IMR-90 (cell line): ENCODE measurements around the gene SLAMF7. TPM values are rescaled to one million over a fixed set of nuclear protein-coding genes. Genes with fewer than 3 reads are reported as not detected.

ENCODE experiments used
- ATAC-seq: fragments of 200-7000 bp; cut with Tn5 transposase; 2 replicates; pipeline ENCODE4 v1.9.1; 2020; ENCODE audit warnings: low read depth, mild to moderate bottlenecking, moderate library complexity
- BruUV-seq: library from RNA; stranded (reverse); fragments of 400-500 nt; replicated peaks from 2 replicates; lab custom pipeline; 2021; lab: Mats Ljungman, UMichigan
- CTCF ChIA-PET: fragments of 300-600 bp; formaldehyde crosslinking; extraction: SDS; loops from one replicate; lab custom pipeline; 2021; ENCODE audit warnings: antibody characterized with exemption; lab: Yijun Ruan, JAX
- POLR2A ChIA-PET: fragments of 300-600 bp; sonication (Branson Sonifier 250); formaldehyde crosslinking; loops from one replicate; lab custom pipeline; 2022; ENCODE audit warnings: antibody characterized with exemption; ENCODE audit not compliant: unreplicated experiment; lab: Charles Lee
- DNase-seq: peaks from one replicate; pipeline ENCODE4 v3.0.0; 2013
- H2AFZ ChIP-seq: replicated peaks from 2 replicates; pipeline ENCODE3; 2013; ENCODE audit warnings: low read length, mild to moderate bottlenecking; ENCODE audit not compliant: poor library complexity
- H2AK5ac ChIP-seq: 2 replicates; pipeline ENCODE4 v1.6.1; 2013; ENCODE audit warnings: low read depth, low read length, inconsistent platforms
- H2AK9ac ChIP-seq: replicated peaks from 2 replicates; pipeline ENCODE3; 2013; ENCODE audit warnings: mild to moderate bottlenecking, low read depth, low read length, moderate library complexity; ENCODE audit not compliant: poor library complexity
- H2BK120ac ChIP-seq: 2 replicates; pipeline ENCODE4 v1.6.1; 2013; ENCODE audit warnings: low read depth, low read length, inconsistent platforms
- H2BK15ac ChIP-seq: 3 replicates; pipeline ENCODE4 v1.6.1; 2013; ENCODE audit warnings: low read depth, low read length, inconsistent platforms
- H2BK20ac ChIP-seq: 2 replicates; pipeline ENCODE4 v1.6.1; 2013; ENCODE audit warnings: low read depth, mild to moderate bottlenecking, inconsistent platforms, low read length, moderate library complexity
- H2BK5ac ChIP-seq: 2 replicates; pipeline ENCODE4 v1.6.1; 2013; ENCODE audit warnings: mild to moderate bottlenecking, low read depth, low read length, inconsistent platforms; ENCODE audit not compliant: poor library complexity, severe bottlenecking
- H3K14ac ChIP-seq: replicated peaks from 2 replicates; pipeline ENCODE4 v1.6.1; 2013; ENCODE audit warnings: low read depth, low read length, inconsistent platforms
- H3K18ac ChIP-seq: 2 replicates; pipeline ENCODE4 v1.6.1; 2013; ENCODE audit warnings: low read depth, low read length, control low read depth
- H3K23ac ChIP-seq: 2 replicates; pipeline ENCODE4 v1.6.1; 2013; ENCODE audit warnings: low read depth, low read length, inconsistent platforms
- H3K27ac ChIP-seq: 2 replicates; pipeline ENCODE4 v1.5.1; 2013; ENCODE audit warnings: mild to moderate bottlenecking, control low read depth, low read length; ENCODE audit not compliant: insufficient read depth
- H3K27me3 ChIP-seq: 2 replicates; pipeline ENCODE4 v1.6.1; 2013; ENCODE audit warnings: low read length; ENCODE audit not compliant: control insufficient read depth, insufficient read depth
- H3K36me3 ChIP-seq: 2 replicates; pipeline ENCODE4 v1.6.1; 2013; ENCODE audit warnings: low read length, mixed read lengths; ENCODE audit not compliant: control insufficient read depth, insufficient read depth
- H3K4ac ChIP-seq: 2 replicates; pipeline ENCODE4 v1.6.1; 2013; ENCODE audit warnings: low read depth, low read length, inconsistent platforms
- H3K4me1 ChIP-seq: 2 replicates; pipeline ENCODE4 v1.6.1; 2013; ENCODE audit warnings: low read length, mixed read lengths; ENCODE audit not compliant: control insufficient read depth, insufficient read depth
- H3K4me2 ChIP-seq: 2 replicates; pipeline ENCODE4 v1.6.1; 2013; ENCODE audit warnings: low read depth, mild to moderate bottlenecking, control low read depth, low read length, moderate library complexity
- H3K4me3 ChIP-seq: 2 replicates; pipeline ENCODE4 v1.5.1; 2013; ENCODE audit warnings: low read depth, mild to moderate bottlenecking, control low read depth, low read length, moderate library complexity; ENCODE audit not compliant: insufficient read depth
- H3K56ac ChIP-seq: 2 replicates; pipeline ENCODE4 v1.6.1; 2013; ENCODE audit warnings: low read length, inconsistent platforms; ENCODE audit not compliant: insufficient read depth; ENCODE audit errors: extremely low read depth
- H3K79me1 ChIP-seq, 2 experiments: 2 replicates each; pipeline ENCODE4 v1.6.1; 2013; ENCODE audit warnings: low read length in 2 of 2, inconsistent platforms in 1 of 2, low read depth in 1 of 2
- H3K9ac ChIP-seq: 2 replicates; pipeline ENCODE4 v1.6.1; 2013; ENCODE audit warnings: low read depth, low read length, control low read depth
- H3K9me1 ChIP-seq: 2 replicates; pipeline ENCODE4 v1.6.1; 2013; ENCODE audit warnings: low read length, inconsistent platforms; ENCODE audit not compliant: insufficient read depth
- H3K9me3 ChIP-seq: 2 replicates; pipeline ENCODE4 v1.6.1; 2013; ENCODE audit warnings: low read length; ENCODE audit not compliant: control insufficient read depth, insufficient read depth
- H4K20me1 ChIP-seq: 2 replicates; pipeline ENCODE4 v1.6.1; 2013; ENCODE audit warnings: low read length, inconsistent platforms; ENCODE audit not compliant: insufficient read depth
- H4K5ac ChIP-seq: 2 replicates; pipeline ENCODE4 v1.6.1; 2013; ENCODE audit warnings: mild to moderate bottlenecking, low read depth, low read length, control low read depth
- H4K8ac ChIP-seq, 2 experiments: 2 replicates each; pipeline ENCODE4 v1.6.1; 2013; ENCODE audit warnings: low read depth in 2 of 2, low read length in 2 of 2, control low read depth in 1 of 2, inconsistent platforms in 1 of 2
- H4K91ac ChIP-seq: 2 replicates; pipeline ENCODE4 v1.6.1; 2013; ENCODE audit warnings: low read depth, low read length, inconsistent platforms; ENCODE audit not compliant: insufficient read depth
- CTCF ChIP-seq: conservative IDR thresholded peaks from 2 replicates; pipeline ENCODE4 v1.5.1; 2012; ENCODE audit warnings: mild to moderate bottlenecking, low read depth, low read length, improper control_type of control experiment
- MXI1 ChIP-seq: IDR thresholded peaks from 2 replicates; pipeline ENCODE4 v1.6.1; 2012; ENCODE audit warnings: low read depth, mild to moderate bottlenecking, low read length, moderate library complexity, borderline replicate concordance
- WGBS, 2 experiments: methylation state at CpG; one replicate each; pipeline versions ENCODE4 v1.1.5 to v1.1.7; 2013; ENCODE audit warnings: missing lambda C conversion rate in 2 of 2; ENCODE audit not compliant: insufficient read length in 1 of 2; ENCODE audit errors: extremely low coverage in 2 of 2; 5-methylcytosine and 5-hydroxymethylcytosine counted together
- dilution Hi-C: fragments of 300-500 bp; cut with HindIII; formaldehyde crosslinking; loops from one replicate; pipeline ENCODE4 v1.14.3; 2018; ENCODE audit warnings: low sequenced_read_pairs; ENCODE audit not compliant: unreplicated experiment
- in situ Hi-C: fragments of 300-500 bp; cut with MboI; formaldehyde crosslinking; loops from 3 replicates; pipeline ENCODE4 v1.14.3; 2019; ENCODE audit warnings: low sequenced_read_pairs, inconsistent platforms, mixed read lengths
- intact Hi-C: fragments of 100-400 bp; cut with micrococcal nuclease; formaldehyde crosslinking; loops from 2 replicates; pipeline ENCODE4 v1.10.0; 2022
- polyA plus RNA-seq, 3 experiments: library from polyadenylated mRNA; depleted of rRNA; stranded (reverse); fragments of >200 nt; gene quantifications; 2 replicates each; pipeline ENCODE4 v1.2.3, GENCODE V29; 2012; ENCODE audit warnings: low replicate concordance in 1 of 3
- total RNA-seq: library from RNA; depleted of rRNA; stranded (reverse); fragments of >200 nt; gene quantifications from 2 replicates; pipeline ENCODE4 v1.2.3, GENCODE V29; 2012

Gene SLAMF7
- total and polyA plus RNA-seq, 2 of the 4 experiments (the other 2 are of a cell fraction): not detected

GRCh38 chr1:160707236-160708064 lies 31.6 kb upstream of the SLAMF7 start:
- Histone ChIP-seq H3K4me3 (no peak overlapping the region), H2AFZ (no peak overlapping the region), H2BK15ac (no peak overlapping the region), H3K18ac (no peak overlapping the region), H3K14ac (no peak overlapping the region), H3K79me1 (no peaks in the 10 kb centered on the region), H2BK5ac (no peak overlapping the region), H4K20me1 (no peaks in the 10 kb centered on the region), H2BK120ac (no peak overlapping the region), H3K36me3 (no peaks in the 10 kb centered on the region), H3K56ac (no peak overlapping the region), H3K4me1 (no peaks in the 10 kb centered on the region), H4K8ac (no peak overlapping the region), H3K9me3 (no peaks in the 10 kb centered on the region), H3K4me2 (no peak overlapping the region), H4K5ac (no peak overlapping the region), H3K4ac (no peak overlapping the region), H3K27me3 (no peaks in the 10 kb centered on the region), H3K23ac (no peak overlapping the region), H2AK5ac (no peak overlapping the region), H3K9me1 (no peaks in the 10 kb centered on the region), H4K91ac (no peak overlapping the region), H2AK9ac (no peak overlapping the region), H3K9ac (no peak overlapping the region), H2BK20ac (no peak overlapping the region), H3K27ac (no peak overlapping the region)
- CTCF ChIA-PET: no interaction called here
- POLR2A ChIA-PET: no interaction called here
- TF ChIP-seq CTCF: no peak
- no peak for TF ChIP-seq MXI1
- ATAC-seq (no peak), DNase-seq (no peak)
- BruUV-seq: no TSS peak
- intact Hi-C loops: no loop called here
- in situ Hi-C loops: no loop called here
- WGBS, 2 experiments: 33 to 100% methylated on average over 1 to 2 of the region's 8 CpGs
- dilution Hi-C loops: no loop called here
